Activated T-cell treated with anti-CD3 and anti-CD28 coated beads for 48 hours (primary cell): ENCODE results near the gene TXNRD1.
A peak's percentile ranks its signal among the peaks of the same experiment; 100 is the strongest.
"Not testable (repeated sequence)": the region's sequence is repeated elsewhere in the genome, so short reads cannot be mapped to it uniquely, and the experiment has no call there.

ENCODE experiments used
- DNase-seq: peaks from one replicate; pipeline ENCODE4 v3.0.0-alpha.2; 2020; ENCODE audit warnings: low read depth

The TXNRD1 gene

DNA sequence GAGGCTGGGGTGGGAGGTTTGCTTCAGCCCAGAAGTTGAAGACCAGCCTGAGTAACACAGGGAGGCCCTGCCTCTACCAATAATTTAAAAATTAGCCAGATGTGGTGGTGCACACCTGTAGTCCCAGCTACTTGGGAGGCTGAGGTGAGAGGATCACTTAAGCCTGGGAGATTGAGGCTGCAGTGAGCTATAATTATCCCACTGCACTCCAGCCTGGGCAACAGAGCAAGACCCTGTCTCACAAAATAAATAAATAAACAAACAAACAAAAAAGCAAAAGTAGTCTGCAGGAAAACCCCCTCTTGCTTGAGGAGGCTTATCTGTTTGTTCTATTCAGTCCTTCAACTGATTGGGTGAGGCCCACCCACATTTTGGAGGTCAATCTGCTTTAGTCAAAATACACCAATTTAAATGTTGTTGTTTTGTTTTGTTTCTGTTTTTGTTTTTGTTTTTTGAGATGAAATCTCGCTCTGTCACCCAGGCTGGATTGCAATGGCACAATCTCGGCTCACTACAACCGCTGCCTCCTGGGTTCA is 24.9 kb upstream of the TXNRD1 start:
- DNase-seq: no peak

DNA sequence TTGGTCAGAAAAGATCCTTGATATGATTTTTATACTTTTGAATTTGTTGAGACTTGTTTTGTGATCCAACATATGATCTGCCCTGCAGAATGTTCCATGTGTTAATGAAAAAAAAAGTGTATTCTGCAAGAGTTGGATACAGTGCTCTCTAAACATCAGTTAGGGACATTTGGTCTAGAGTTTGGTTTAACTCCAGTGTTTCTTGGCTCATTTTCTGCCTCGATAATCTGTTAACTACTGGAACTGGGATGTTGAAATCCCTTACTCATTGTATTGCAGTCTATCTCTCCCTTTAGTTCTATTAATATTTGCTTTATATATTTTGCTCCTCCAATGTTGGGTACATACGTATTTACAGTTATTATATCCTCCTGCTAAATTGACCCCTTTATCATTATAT is 18.3 kb upstream of the TXNRD1 start:
- no peak for DNase-seq

DNA sequence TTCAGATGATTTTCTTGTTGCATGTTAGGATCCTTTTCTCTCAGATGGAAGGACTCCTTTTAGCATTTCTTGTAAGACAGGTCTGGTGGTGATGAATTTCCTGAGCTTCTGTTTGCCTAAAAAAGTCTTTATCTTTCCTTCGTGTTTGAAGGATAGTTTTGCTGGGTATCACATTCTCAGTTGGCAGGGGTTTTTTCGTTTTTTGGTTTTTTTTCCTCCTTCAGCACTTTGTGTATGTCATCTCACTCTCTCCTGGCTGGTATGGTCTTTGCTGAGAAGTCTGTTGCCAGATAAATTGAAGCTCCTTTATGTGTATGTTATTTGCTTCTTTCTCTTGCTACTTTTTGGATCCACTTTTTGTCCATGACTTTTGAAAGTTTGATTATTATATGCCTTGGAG is 15.6 kb upstream of the TXNRD1 start:
- DNase-seq: no peak

DNA sequence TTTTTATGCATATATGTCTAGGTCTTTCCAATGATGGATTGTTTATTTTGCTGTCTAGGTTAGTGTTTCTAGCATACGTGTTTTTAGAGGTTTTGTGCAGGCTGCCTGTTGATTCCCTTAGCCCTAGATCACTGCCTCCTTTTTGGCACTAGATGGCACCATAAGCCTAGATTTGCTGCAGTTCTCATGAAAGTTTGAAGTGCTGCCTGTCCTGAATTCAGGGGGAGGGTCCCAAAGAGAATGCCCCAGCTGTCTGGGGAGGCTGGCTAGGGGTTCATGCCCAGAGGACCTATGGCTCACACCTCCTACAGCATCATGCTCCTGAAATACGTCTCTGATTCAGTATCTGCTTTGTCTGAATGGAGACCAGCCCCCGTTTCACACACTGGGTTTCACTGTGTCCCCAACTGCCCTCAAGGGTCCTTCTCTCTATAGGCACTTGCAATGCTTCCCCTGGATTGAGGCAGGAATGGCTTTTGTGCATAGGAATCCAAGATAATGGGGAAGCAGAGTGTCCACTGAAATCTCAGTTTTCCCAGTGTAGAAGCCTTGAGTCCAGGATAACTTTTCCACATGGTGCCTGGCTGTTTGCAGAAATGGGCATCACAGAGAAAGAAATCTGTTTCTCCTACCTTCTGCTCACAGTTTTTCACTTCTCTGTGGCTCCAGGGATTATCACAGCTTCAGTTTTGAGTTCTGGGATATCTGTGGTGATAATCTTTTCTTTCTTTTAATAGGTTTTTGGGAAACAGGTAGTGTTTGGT is 14.2 kb upstream of the TXNRD1 start:
- peak; percentile 21 for DNase-seq

DNA sequence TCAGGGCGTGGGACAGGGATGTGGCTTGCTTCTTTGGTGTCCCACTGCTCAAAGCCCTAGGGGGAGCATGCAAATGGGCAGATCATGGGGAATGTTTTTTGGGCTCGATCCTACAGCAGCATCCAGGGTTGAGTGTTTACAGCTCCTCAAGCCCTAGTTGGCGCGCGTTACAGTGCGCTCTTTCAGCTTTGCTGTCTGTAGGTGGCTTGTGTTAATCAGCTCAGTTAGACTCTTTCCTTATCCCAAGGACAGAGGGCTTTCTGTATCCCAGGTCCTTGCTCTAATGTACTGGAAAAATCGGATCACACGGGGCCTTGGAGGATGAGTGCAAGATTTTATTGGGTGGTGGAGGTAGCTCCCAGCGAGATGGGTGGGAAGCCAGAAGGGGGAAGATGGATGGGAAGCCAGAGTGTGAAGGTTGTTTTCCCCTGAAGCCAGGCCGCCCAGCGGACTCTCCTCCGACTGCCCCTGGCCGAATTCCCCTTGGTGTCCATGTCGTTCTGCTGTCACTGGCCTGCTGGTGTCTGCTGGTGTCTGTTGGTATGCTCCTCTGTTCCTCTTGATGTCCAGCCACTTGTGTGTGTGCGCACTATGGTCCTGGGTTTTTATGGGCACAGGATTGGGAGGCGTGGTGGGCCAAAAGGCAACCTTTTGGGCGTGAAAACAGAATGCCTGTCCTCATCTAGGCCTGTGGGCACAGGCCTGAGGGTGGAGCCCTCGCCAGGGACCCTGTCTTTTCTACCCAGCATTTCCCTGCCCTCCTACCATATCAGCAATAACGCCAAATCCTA is 10.7 kb upstream of the TXNRD1 start:
- DNase-seq: no peak

DNA sequence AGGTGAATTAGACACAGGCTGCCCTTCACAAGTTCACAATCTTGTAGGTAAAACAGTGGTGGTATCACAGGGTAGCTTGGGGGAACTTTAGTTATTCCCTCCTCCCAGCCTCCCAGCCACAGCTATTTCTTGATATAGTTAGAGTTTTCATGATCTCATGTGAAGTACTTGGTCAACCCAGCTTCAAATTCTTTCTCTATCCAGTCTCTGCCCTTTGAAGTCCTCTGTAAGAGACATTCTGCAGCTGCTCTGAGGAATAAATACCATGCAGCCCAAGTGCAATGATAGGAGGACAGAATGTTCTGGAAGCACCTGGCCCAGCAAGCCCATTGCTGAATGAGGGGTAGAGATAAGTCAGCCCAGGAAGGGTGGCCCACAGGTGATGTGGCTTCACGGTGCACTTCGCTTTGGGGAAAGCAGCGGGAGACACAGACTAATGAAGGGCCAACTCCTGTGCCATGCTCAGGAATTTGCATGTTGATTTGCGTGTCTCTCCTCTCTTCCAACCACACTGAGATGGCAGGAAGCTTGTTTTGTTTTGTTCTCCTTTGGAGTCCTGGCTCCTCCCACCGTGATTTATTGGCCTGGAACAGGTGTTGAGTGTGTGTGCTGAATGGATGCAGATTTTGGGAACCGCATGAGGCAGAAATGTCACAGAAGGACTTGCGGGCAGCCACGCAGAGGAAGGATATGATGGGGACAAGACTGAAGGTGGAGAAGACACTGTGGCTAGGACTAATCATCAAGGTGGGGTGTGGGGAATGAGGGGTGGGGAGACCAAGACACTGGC is 8.0 kb upstream of the TXNRD1 start:
- DNase-seq: no peak

DNA sequence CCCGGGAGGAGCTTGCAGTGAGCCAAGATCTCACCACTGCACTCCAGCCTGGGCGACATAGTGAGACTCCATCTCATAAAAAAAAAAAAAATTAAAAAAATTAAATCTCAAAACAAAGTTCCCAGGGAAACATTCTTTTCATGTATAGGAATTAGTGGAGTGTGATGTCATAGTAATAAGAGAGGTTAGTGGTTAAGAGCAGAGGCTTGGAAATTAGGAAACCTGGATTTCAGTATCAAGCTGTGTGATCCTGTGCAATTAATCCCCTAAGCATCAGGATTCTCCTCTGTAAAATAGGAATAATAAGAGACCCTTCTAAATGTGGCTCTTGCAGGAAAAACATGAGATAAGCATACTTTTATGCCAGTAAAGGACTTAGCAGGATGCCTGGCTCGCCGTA is 3.1 kb upstream of the TXNRD1 start:
- no peak for DNase-seq

DNA sequence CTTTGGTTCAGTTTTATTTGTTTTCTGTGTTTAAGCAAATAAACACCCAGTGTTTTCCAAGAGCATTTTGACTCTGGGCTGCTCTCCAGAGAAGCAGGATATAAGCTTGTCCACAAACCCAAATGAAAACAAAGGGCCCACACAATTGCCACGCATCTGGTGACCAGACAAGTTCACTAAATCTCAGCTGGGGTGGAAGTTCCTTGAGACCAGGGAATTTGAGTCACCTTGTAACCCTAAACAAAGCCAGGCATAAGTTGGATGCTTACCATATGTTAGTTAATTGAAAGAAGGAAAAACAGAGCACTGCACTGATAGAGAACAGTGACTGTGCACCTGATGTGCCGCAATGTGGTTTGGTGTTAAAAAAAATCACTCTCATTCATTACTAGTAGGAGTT is 1.6 kb upstream of the TXNRD1 start:
- no peak for DNase-seq

DNA sequence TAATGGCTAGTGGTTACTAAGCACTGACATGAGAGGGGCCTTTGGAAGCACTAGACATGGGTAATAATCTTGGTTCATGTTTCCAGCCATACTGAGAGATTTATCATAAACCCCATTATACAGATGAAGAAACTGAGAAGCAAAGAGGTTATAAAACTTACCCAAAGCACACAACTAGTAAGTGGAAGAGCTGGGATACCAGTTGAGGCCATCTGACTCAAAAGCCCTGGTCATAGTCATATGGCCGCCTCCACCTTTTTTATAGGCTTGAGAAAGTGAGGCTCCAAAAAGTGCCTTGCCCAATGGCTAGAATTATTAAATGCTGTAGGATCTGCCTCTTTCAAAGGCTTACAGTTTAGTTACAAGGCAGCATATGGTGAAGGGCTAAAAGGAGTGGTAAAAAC is 944 bp downstream of the TXNRD1 start:
- no peak for DNase-seq

DNA sequence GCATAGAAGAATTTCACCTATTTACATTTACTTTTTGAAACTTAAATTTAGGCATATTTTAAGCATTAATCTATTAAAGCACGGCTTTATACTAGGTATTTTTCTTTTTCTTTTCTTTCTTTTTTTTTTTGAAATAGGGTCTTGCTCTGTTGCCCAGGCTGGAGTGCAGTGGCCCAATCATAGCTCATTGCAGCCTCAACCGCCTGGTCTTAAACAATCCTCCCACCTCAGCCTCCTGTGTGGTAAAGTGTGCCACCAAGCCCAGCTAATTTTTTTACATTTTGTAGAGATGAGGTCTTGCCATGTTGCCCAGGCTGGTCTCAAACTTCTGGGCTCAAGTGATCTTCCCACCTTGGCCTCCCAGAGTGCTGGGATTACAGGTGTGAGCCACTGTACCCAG is 2.9 kb downstream of the TXNRD1 start:
- DNase-seq: not testable (repeated sequence)

DNA sequence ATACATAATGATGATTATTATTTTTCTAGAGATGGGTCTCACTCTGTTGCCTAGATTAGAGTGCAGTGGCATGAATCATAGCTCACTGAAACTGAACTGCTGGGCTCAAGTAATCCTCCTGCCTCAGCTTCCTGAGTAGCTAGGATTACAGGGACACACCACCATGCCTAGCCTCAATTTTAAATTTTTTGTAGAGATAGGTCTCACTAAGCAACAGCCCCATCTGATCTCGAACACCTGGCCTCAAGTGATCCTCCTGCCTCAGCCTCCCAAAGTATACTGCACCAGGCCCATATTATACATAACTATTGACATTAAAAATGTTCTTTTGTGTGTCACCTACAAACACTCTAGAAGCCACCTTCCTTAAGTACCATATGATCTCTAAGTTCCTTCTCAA is 3.4 kb downstream of the TXNRD1 start:
- no peak for DNase-seq

DNA sequence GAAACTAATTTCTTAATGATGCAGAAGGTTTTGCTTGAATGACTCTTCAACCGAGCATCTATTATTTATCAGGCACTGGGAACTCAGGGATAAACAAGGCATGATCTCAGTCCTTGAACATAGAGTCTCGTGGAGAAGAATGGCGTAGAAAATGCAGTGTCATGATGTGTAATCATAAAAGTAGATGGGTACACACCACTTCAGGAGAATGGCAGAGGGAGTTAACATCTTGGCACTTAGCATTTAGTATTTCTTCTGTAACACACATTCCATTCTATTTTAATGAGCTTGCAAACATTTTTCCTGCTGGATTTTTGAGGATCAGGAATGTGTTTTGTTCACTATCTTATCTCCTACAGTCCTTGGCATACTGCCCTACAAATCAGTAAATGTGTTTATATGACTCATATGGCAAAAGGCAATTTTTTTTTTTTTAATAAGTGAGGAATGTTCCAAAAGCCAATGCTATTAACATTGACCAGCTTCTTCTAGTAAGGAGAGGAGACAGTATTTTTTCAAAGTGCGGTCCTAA is 3.8 kb downstream of the TXNRD1 start:
- no peak for DNase-seq

DNA sequence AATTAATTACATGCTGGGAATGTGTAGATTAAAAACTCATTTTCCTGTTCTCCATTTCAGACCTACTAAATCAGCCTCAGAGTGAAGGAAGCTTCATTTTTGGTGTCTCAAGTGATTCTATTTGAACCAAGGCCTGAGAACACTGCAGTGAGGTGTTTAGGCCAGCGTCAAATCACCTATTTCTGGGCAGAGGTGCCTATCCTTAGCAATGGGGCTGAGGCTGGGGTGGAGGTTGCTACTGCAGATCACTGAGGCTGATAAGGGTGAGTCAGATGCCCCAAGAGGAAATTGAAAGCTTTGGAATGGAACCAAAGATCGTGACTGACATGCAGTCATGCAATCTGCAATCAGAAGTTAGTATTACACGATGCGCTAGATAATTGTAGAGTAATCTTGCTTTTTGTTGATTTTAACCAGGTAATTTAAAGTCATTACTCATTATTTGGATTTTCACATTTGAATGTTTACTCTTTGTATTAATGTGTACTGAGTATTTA is 4.4 kb downstream of the TXNRD1 start:
- peak; percentile 60 for DNase-seq

DNA sequence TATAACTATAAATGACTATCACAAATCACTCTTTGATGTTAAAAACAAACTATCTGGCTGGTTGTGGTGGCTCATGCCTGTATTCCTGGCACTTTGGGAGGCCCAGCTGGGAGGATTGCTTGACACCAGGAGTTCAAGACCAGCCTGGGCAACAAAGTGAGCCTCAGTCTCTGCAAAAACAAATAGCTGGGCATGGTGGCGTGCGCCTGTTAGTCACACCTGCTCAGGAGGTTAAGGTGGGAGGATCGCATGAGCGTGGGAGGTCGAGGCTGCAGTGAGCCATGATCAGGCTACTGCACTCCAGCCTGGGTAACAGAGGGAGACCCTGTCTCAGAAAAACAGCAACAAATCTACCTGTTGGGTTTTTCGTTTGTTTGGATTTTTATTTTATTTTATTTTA is 5.4 kb downstream of the TXNRD1 start:
- no peak for DNase-seq

DNA sequence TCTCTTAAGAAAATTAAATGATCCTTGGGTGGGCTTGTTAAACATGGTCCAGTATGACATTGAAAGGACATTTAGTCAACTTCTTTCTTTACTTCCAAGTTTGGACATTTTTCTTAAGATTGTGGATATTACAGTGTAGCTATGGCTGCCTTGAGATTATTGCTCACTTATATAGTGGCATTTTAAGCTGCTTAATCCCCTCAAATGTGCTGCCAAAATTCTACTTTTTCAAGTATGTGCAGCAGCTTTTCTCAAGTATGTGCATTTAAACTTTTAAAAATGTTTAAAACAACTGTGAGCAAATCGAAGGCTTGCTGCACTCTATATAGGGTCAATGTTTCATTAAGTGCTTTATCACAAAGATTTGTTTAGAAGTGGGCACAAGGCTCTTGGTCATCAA is 7.4 kb downstream of the TXNRD1 start:
- DNase-seq: no peak

DNA sequence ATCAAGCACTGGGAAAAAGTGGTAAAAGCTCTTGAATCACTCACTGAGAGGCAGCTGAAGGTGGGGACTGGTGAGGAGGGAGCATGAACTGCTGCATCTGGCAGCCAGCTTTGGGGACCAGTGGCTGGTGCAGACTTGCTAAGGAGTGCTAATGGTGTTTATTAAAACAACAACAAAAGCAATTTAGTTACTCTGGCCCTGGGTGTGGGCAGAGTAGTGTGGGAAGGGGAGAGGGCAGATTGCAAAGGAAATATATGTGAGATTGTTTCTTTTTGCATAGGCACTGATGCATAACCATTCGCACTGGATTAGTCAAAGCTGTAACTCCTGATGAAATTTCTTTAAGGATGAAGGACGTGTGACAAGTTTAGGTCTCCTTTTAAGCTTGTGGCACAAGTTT is 8.1 kb downstream of the TXNRD1 start:
- no peak for DNase-seq

DNA sequence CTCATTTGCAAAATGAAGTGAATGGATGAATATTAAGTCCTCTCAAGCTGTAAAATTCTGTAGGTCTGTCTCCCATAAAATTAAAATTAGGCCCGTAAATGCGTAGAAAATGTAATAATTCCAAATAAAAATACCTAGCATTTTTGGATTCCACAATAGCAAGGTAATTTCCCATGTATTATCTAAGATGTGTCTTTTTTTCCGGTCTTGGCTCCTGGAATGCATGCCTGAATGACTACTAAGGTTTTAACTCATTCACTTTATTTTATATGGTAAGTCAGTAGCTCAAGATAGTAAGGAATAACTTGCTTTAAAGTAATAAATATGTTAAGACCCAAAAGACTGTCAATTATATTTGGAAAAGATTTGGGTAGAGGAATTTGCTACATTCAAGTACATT is 11.1 kb downstream of the TXNRD1 start:
- no peak for DNase-seq

DNA sequence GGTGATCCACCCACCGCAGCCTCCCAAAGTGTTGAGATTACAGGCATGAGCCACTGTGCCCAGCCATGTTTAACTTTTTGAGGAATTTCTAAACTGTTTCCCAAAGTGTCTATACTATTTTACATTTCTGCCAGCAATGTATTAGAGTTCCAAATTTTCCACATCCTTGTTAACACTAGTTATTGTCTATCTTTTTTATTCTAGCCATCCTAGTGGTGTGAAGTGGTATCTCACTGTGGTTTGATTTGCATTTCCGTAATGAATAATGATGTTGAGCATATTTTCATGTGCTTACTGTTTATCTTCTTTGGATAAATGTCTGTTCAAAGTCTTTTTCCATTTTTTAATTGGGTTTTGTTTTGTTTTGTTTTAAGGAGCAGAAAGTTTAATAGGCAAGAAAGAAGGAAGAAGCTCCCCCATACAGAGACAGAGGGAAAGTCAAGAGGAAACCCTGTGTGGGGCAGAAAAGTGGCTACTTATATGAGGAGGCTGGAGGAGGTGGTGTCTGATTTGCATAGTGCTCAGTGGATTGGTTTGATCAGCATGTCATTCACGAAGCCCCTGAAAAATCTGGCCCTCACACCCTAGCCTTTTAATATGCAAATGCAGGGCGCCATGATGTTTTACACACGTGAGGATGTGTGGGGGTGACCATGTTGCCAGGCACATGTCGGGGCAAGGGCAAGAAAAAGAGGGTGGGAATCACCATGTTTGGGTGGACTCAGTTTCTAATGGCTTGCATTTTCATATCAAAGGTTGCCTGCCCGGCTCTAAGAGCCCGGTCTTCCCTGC is 14.9 kb downstream of the TXNRD1 start:
- DNase-seq: no peak

DNA sequence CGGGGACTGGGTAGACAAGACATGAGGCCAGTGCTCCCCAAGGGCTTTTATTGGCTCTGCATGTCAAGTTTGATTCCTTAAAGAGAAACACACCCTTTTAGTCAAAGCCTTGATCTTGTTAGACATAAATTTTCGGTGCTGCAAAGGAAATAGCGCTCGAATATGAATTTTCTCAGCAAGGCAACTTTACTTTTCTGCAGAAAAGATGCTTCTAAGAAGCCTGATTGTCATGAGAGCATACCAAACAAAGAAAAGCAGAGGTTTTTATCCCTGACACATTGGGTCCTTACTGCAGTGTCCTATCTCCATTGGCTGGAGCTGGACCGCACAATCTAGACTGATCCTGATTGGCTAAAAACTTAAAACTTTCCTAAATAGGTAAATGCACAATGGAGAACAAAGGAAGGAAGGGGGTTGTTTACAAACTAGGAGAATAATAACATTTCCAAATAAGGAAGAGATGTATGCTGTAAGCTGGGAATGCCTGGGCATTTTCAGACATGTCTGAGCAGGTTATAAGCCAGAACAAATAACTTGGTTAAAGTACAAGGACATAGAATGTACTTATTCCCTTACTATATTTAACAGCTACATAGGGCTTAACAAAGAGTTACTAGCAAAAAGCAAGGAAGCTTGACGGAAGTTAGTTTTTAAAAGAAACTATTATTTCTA is 17.2 kb downstream of the TXNRD1 start:
- no peak for DNase-seq

DNA sequence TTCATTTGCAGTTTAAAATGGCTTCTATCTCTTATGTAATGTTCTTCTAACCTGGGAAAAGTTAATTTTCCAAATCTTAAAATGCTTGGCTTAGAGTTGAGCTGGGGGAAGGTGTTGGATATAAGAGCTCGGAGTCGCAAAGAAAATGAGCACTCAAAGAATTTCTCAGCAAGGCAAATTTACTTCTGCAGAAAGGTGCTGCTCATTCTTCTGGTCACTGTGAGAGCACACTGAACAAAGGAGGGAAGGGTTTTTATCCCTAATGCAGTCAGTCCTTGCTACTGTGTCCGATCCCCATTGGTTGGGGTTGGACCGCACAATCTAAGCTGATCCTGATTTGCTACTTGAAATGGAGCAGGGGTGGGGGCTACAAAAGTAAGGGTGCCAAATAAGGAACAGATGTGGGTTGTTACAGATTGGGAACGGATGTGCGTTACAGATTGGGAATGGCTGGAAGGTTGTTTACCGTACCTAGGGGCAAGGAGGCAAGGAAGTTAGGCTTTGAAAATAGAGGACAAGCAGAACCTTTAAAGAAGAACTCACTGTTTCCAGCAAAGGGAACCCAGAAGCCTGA is 19.4 kb downstream of the TXNRD1 start:
- no peak for DNase-seq
